IMR-90 (cell line): ENCODE results near the gene USB1. TPM values are rescaled to one million over a fixed set of nuclear protein-coding genes. Genes with fewer than 3 reads are reported as not detected.

ENCODE experiments used
- ATAC-seq: fragments of 200-7000 bp; cut with Tn5 transposase; 2 replicates; pipeline ENCODE4 v1.9.1; 2020; ENCODE audit warnings: low read depth, mild to moderate bottlenecking, moderate library complexity
- BruUV-seq: library from RNA; stranded (reverse); fragments of 400-500 nt; replicated peaks from 2 replicates; lab custom pipeline; 2021; lab: Mats Ljungman, UMichigan
- CTCF ChIA-PET: fragments of 300-600 bp; formaldehyde crosslinking; extraction: SDS; loops from one replicate; lab custom pipeline; 2021; ENCODE audit warnings: antibody characterized with exemption; lab: Yijun Ruan, JAX
- POLR2A ChIA-PET: fragments of 300-600 bp; sonication (Branson Sonifier 250); formaldehyde crosslinking; loops from one replicate; lab custom pipeline; 2022; ENCODE audit warnings: antibody characterized with exemption; ENCODE audit not compliant: unreplicated experiment; lab: Charles Lee
- DNase-seq: peaks from one replicate; pipeline ENCODE4 v3.0.0; 2013
- H2AFZ ChIP-seq: replicated peaks from 2 replicates; pipeline ENCODE3; 2013; ENCODE audit warnings: low read length, mild to moderate bottlenecking; ENCODE audit not compliant: poor library complexity
- H2AK5ac ChIP-seq: 2 replicates; pipeline ENCODE4 v1.6.1; 2013; ENCODE audit warnings: low read depth, low read length, inconsistent platforms
- H2AK9ac ChIP-seq: replicated peaks from 2 replicates; pipeline ENCODE3; 2013; ENCODE audit warnings: mild to moderate bottlenecking, low read depth, low read length, moderate library complexity; ENCODE audit not compliant: poor library complexity
- H2BK120ac ChIP-seq: 2 replicates; pipeline ENCODE4 v1.6.1; 2013; ENCODE audit warnings: low read depth, low read length, inconsistent platforms
- H2BK15ac ChIP-seq: 3 replicates; pipeline ENCODE4 v1.6.1; 2013; ENCODE audit warnings: low read depth, low read length, inconsistent platforms
- H2BK20ac ChIP-seq: 2 replicates; pipeline ENCODE4 v1.6.1; 2013; ENCODE audit warnings: low read depth, mild to moderate bottlenecking, inconsistent platforms, low read length, moderate library complexity
- H2BK5ac ChIP-seq: 2 replicates; pipeline ENCODE4 v1.6.1; 2013; ENCODE audit warnings: mild to moderate bottlenecking, low read depth, low read length, inconsistent platforms; ENCODE audit not compliant: poor library complexity, severe bottlenecking
- H3K14ac ChIP-seq: replicated peaks from 2 replicates; pipeline ENCODE4 v1.6.1; 2013; ENCODE audit warnings: low read depth, low read length, inconsistent platforms
- H3K18ac ChIP-seq: 2 replicates; pipeline ENCODE4 v1.6.1; 2013; ENCODE audit warnings: low read depth, low read length, control low read depth
- H3K23ac ChIP-seq: 2 replicates; pipeline ENCODE4 v1.6.1; 2013; ENCODE audit warnings: low read depth, low read length, inconsistent platforms
- H3K27ac ChIP-seq: 2 replicates; pipeline ENCODE4 v1.5.1; 2013; ENCODE audit warnings: mild to moderate bottlenecking, control low read depth, low read length; ENCODE audit not compliant: insufficient read depth
- H3K27me3 ChIP-seq: 2 replicates; pipeline ENCODE4 v1.6.1; 2013; ENCODE audit warnings: low read length; ENCODE audit not compliant: control insufficient read depth, insufficient read depth
- H3K36me3 ChIP-seq: 2 replicates; pipeline ENCODE4 v1.6.1; 2013; ENCODE audit warnings: low read length, mixed read lengths; ENCODE audit not compliant: control insufficient read depth, insufficient read depth
- H3K4ac ChIP-seq: 2 replicates; pipeline ENCODE4 v1.6.1; 2013; ENCODE audit warnings: low read depth, low read length, inconsistent platforms
- H3K4me1 ChIP-seq: 2 replicates; pipeline ENCODE4 v1.6.1; 2013; ENCODE audit warnings: low read length, mixed read lengths; ENCODE audit not compliant: control insufficient read depth, insufficient read depth
- H3K4me2 ChIP-seq: 2 replicates; pipeline ENCODE4 v1.6.1; 2013; ENCODE audit warnings: low read depth, mild to moderate bottlenecking, control low read depth, low read length, moderate library complexity
- H3K4me3 ChIP-seq: 2 replicates; pipeline ENCODE4 v1.5.1; 2013; ENCODE audit warnings: low read depth, mild to moderate bottlenecking, control low read depth, low read length, moderate library complexity; ENCODE audit not compliant: insufficient read depth
- H3K56ac ChIP-seq: 2 replicates; pipeline ENCODE4 v1.6.1; 2013; ENCODE audit warnings: low read length, inconsistent platforms; ENCODE audit not compliant: insufficient read depth; ENCODE audit errors: extremely low read depth
- H3K79me1 ChIP-seq, 2 experiments: 2 replicates each; pipeline ENCODE4 v1.6.1; 2013; ENCODE audit warnings: low read length in 2 of 2, inconsistent platforms in 1 of 2, low read depth in 1 of 2
- H3K9ac ChIP-seq: 2 replicates; pipeline ENCODE4 v1.6.1; 2013; ENCODE audit warnings: low read depth, low read length, control low read depth
- H3K9me1 ChIP-seq: 2 replicates; pipeline ENCODE4 v1.6.1; 2013; ENCODE audit warnings: low read length, inconsistent platforms; ENCODE audit not compliant: insufficient read depth
- H3K9me3 ChIP-seq: 2 replicates; pipeline ENCODE4 v1.6.1; 2013; ENCODE audit warnings: low read length; ENCODE audit not compliant: control insufficient read depth, insufficient read depth
- H4K20me1 ChIP-seq: 2 replicates; pipeline ENCODE4 v1.6.1; 2013; ENCODE audit warnings: low read length, inconsistent platforms; ENCODE audit not compliant: insufficient read depth
- H4K5ac ChIP-seq: 2 replicates; pipeline ENCODE4 v1.6.1; 2013; ENCODE audit warnings: mild to moderate bottlenecking, low read depth, low read length, control low read depth
- H4K8ac ChIP-seq, 2 experiments: 2 replicates each; pipeline ENCODE4 v1.6.1; 2013; ENCODE audit warnings: low read depth in 2 of 2, low read length in 2 of 2, control low read depth in 1 of 2, inconsistent platforms in 1 of 2
- H4K91ac ChIP-seq: 2 replicates; pipeline ENCODE4 v1.6.1; 2013; ENCODE audit warnings: low read depth, low read length, inconsistent platforms; ENCODE audit not compliant: insufficient read depth
- BHLHE40 ChIP-seq: fragments of 150-350 bp; IDR thresholded peaks from 2 replicates; pipeline ENCODE4 v1.6.1; 2016; ENCODE audit warnings: mild to moderate bottlenecking, low read depth, low read length
- CEBPB ChIP-seq: IDR thresholded peaks from 2 replicates; pipeline ENCODE4 v1.6.1; 2012; ENCODE audit warnings: low read depth, low read length, improper control_type of control experiment
- CHD1 ChIP-seq: IDR thresholded peaks from 2 replicates; pipeline ENCODE4 v1.6.1; 2012; ENCODE audit warnings: low read depth, low read length, improper control_type of control experiment
- FOS ChIP-seq: fragments of 150-350 bp; IDR thresholded peaks from 2 replicates; pipeline ENCODE4 v1.6.1; 2016; ENCODE audit warnings: low read depth, low read length
- MAFK ChIP-seq: IDR thresholded peaks from 2 replicates; pipeline ENCODE4 v1.6.1; 2012; ENCODE audit warnings: low read depth, low read length, improper control_type of control experiment
- MAZ ChIP-seq: IDR thresholded peaks from 2 replicates; pipeline ENCODE4 v1.6.1; 2012; ENCODE audit warnings: low read depth, mild to moderate bottlenecking, low read length, improper control_type of control experiment, moderate library complexity, borderline replicate concordance
- MXI1 ChIP-seq: IDR thresholded peaks from 2 replicates; pipeline ENCODE4 v1.6.1; 2012; ENCODE audit warnings: low read depth, mild to moderate bottlenecking, low read length, moderate library complexity, borderline replicate concordance
- RAD21 ChIP-seq: IDR thresholded peaks from 2 replicates; pipeline ENCODE4 v1.6.1; 2012; ENCODE audit warnings: low read length, improper control_type of control experiment
- SMC3 ChIP-seq: fragments of 150-350 bp; IDR thresholded peaks from 2 replicates; pipeline ENCODE4 v1.6.1; 2016; ENCODE audit warnings: low read depth, mild to moderate bottlenecking, antibody characterized with exemption, low read length, moderate library complexity
- WGBS, 2 experiments: methylation state at CpG; one replicate each; pipeline versions ENCODE4 v1.1.5 to v1.1.7; 2013; ENCODE audit warnings: missing lambda C conversion rate in 2 of 2; ENCODE audit not compliant: insufficient read length in 1 of 2; ENCODE audit errors: extremely low coverage in 2 of 2; 5-methylcytosine and 5-hydroxymethylcytosine counted together
- dilution Hi-C: fragments of 300-500 bp; cut with HindIII; formaldehyde crosslinking; loops from one replicate; pipeline ENCODE4 v1.14.3; 2018; ENCODE audit warnings: low sequenced_read_pairs; ENCODE audit not compliant: unreplicated experiment
- in situ Hi-C: fragments of 300-500 bp; cut with MboI; formaldehyde crosslinking; loops from 3 replicates; pipeline ENCODE4 v1.14.3; 2019; ENCODE audit warnings: low sequenced_read_pairs, inconsistent platforms, mixed read lengths
- intact Hi-C: fragments of 100-400 bp; cut with micrococcal nuclease; formaldehyde crosslinking; loops from 2 replicates; pipeline ENCODE4 v1.10.0; 2022
- polyA plus RNA-seq, 3 experiments: library from polyadenylated mRNA; depleted of rRNA; stranded (reverse); fragments of >200 nt; gene quantifications; 2 replicates each; pipeline ENCODE4 v1.2.3, GENCODE V29; 2012; ENCODE audit warnings: low replicate concordance in 1 of 3
- total RNA-seq: library from RNA; depleted of rRNA; stranded (reverse); fragments of >200 nt; gene quantifications from 2 replicates; pipeline ENCODE4 v1.2.3, GENCODE V29; 2012
- TF ChIP-seq, protein P1 (sequence below): conservative IDR thresholded peaks from 2 replicates; pipeline ENCODE4 v1.5.1; 2012; ENCODE audit warnings: mild to moderate bottlenecking, low read depth, low read length, improper control_type of control experiment

Gene USB1
- total and polyA plus RNA-seq, 2 of the 4 experiments (the other 2 are of a cell fraction) = 45.9 to 94.9 TPM

DNA sequence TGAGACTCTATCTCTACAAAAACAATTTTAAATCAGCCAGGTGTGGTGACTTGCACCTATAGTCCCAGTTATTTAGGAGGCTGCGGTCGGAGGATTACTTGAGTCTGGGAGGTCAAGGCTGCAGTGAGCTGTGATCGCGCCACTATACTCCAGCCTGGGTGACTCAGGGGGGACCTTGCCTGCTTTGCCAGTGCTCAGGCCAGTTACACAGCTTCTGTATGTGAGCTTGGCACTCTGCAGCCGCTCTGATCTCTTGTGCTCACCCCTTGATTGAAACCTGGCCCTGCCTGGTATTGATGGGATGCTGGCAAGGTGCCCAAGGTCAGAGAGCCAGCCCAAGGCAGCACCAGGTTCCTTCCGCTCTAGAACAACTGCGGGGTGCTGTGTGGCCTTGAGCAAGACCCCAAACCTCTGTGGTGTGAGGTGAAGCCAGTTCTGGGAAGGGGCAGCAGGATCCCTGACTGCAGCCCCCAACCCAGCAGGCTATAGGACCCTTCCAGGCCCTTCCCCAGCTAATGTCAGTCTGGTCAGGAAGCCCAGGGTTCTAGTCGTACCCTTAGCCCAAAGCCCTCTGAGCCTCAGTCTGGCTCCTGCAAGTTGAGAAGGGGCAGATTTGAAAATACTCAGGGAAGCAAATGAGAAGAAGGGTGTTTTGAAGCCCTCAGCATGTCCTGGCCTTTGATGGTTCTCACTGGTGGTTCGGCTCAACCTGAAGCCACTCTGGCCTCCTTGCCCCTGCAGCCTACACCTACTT is 43.2 kb downstream of the USB1 start:
- Histone ChIP-seq H4K20me1 (no peaks in the 10 kb centered on the region), H3K56ac (no peak overlapping the region), H3K36me3 (no peaks in the 10 kb centered on the region), H3K4me3 (no peak overlapping the region), H3K9me1 (no peaks in the 10 kb centered on the region), H4K91ac (no peak overlapping the region), H2AK5ac (no peak overlapping the region), H3K14ac (no peak overlapping the region), H3K9me3 (no peaks in the 10 kb centered on the region), H3K4ac (no peak overlapping the region), H3K4me2 (no peak overlapping the region), H3K23ac (no peak overlapping the region), H4K8ac (no peak overlapping the region), H2AFZ (no peak overlapping the region), H3K4me1 (no peaks in the 10 kb centered on the region), H2BK5ac (no peak overlapping the region), H2BK20ac (no peak overlapping the region), H3K18ac (no peak overlapping the region), H3K9ac (no peak overlapping the region), H2BK120ac (no peak overlapping the region), H3K27me3 (peaks cover 5% of the 10 kb centered on the region), H4K5ac (no peak overlapping the region), H2AK9ac (no peak overlapping the region), H3K27ac (no peak overlapping the region), H3K79me1 (no peaks in the 10 kb centered on the region), H2BK15ac (no peak overlapping the region)
- no peak for ATAC-seq
- POLR2A ChIA-PET = no interaction called here
- in situ Hi-C loops = no loop called here
- BruUV-seq = no TSS peak
- 85% methylated on average over 4 of the region's 9 CpGs; no CpG with 5 or more reads in 1 of the 2 experiments for WGBS, 2 experiments
- DNase-seq = no peak
- CTCF ChIA-PET = no interaction called here
- no peak for TF ChIP-seq SMC3
- no peak for TF ChIP-seq MXI1
- no peak for TF ChIP-seq CHD1
- no peak for TF ChIP-seq BHLHE40
- no peak for TF ChIP-seq MAFK
- TF ChIP-seq MAZ = no peak
- no peak for TF ChIP-seq CEBPB
- TF ChIP-seq, protein P1, sequence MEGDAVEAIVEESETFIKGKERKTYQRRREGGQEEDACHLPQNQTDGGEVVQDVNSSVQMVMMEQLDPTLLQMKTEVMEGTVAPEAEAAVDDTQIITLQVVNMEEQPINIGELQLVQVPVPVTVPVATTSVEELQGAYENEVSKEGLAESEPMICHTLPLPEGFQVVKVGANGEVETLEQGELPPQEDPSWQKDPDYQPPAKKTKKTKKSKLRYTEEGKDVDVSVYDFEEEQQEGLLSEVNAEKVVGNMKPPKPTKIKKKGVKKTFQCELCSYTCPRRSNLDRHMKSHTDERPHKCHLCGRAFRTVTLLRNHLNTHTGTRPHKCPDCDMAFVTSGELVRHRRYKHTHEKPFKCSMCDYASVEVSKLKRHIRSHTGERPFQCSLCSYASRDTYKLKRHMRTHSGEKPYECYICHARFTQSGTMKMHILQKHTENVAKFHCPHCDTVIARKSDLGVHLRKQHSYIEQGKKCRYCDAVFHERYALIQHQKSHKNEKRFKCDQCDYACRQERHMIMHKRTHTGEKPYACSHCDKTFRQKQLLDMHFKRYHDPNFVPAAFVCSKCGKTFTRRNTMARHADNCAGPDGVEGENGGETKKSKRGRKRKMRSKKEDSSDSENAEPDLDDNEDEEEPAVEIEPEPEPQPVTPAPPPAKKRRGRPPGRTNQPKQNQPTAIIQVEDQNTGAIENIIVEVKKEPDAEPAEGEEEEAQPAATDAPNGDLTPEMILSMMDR = no peak
- TF ChIP-seq FOS = no peak
- no peak for TF ChIP-seq RAD21
- dilution Hi-C loops = no loop called here
- intact Hi-C loops = no loop called here
